ENCODE results near the gene YIF1A.
"Not testable (repeated sequence)": the region's sequence is repeated elsewhere in the genome, so short reads cannot be mapped to it uniquely, and the experiment has no call there.

Gene YIF1A

GRCh38 chr11:66312549-66313320 is 23.8 kb upstream of the YIF1A start:
- TF ChIP-seq CTCF (IDR thresholded peaks at IDR 0.05; ENCODE audit: control insufficient read depth, extremely low read depth, insufficient read depth), result no peak
- H3K4me3 ChIP-seq (ENCODE audit: low read depth, low read length), result peak overlapping the region; percentile 63
- peak; percentile 81 for DNase-seq (ENCODE audit: low read depth)

GRCh38 chr11:66311965-66312548 is 23.1 kb upstream of the YIF1A start:
- H3K4me3 ChIP-seq (ENCODE audit: low read depth, low read length), result peak overlapping the region; percentile 63
- peak; percentile 19; the same call in 1 of the 2 replicates for TF ChIP-seq CTCF (IDR thresholded peaks at IDR 0.05; ENCODE audit: control insufficient read depth, extremely low read depth, insufficient read depth)

GRCh38 chr11:66311470-66311964 is 22.6 kb upstream of the YIF1A start:
- H3K4me3 ChIP-seq (ENCODE audit: low read depth, low read length), result peak overlapping the region; percentile 63
- TF ChIP-seq CTCF (IDR thresholded peaks at IDR 0.05; ENCODE audit: control insufficient read depth, extremely low read depth, insufficient read depth), result peak; percentile 77; the same call in 1 of the 2 replicates
- DNase-seq (ENCODE audit: low read depth), result no peak

More at GRCh38 chr11:66311965-66312548, 23.1 kb upstream of the YIF1A start:
- DNase-seq (ENCODE audit: low read depth), result peak; percentile 62

- not testable (repeated sequence) for H3K4me3 ChIP-seq (ENCODE audit: low read depth, low read length); DNase-seq (ENCODE audit: low read depth)
Measured at GRCh38 chr11:66310803-66311440, 22.0 kb upstream of the YIF1A start.

- TF ChIP-seq CTCF (IDR thresholded peaks at IDR 0.05; ENCODE audit: control insufficient read depth, extremely low read depth, insufficient read depth), result no peak
- H3K4me3 ChIP-seq (ENCODE audit: low read depth, low read length), result no peak overlapping the region
- DNase-seq (ENCODE audit: low read depth), result no peak
Measured at GRCh38 chr11:66310324-66310723, 21.4 kb upstream of the YIF1A start.

- no peak for DNase-seq (ENCODE audit: low read depth)
- no peak overlapping the region for H3K4me3 ChIP-seq (ENCODE audit: low read depth, low read length)
- no peak for TF ChIP-seq CTCF (IDR thresholded peaks at IDR 0.05; ENCODE audit: control insufficient read depth, extremely low read depth, insufficient read depth)
Measured at GRCh38 chr11:66309475-66309874, 20.5 kb upstream of the YIF1A start.

GRCh38 chr11:66302656-66303055 is 13.7 kb upstream of the YIF1A start:
- no peak for DNase-seq (ENCODE audit: low read depth)
- H3K4me3 ChIP-seq (ENCODE audit: low read depth, low read length), result no peak overlapping the region
- TF ChIP-seq CTCF (IDR thresholded peaks at IDR 0.05; ENCODE audit: control insufficient read depth, extremely low read depth, insufficient read depth), result no peak

Data from LNCaP clone FGC (cell line).